Measurements from ENCODE around the gene ANKS1A. TPM values are rescaled to one million over a fixed set of nuclear protein-coding genes. Genes with fewer than 3 reads are reported as not detected.

ANKS1A gene
- total and polyA plus RNA-seq, 7 donors: 3.9 to 12.4 (median 6.1) TPM

DNA sequence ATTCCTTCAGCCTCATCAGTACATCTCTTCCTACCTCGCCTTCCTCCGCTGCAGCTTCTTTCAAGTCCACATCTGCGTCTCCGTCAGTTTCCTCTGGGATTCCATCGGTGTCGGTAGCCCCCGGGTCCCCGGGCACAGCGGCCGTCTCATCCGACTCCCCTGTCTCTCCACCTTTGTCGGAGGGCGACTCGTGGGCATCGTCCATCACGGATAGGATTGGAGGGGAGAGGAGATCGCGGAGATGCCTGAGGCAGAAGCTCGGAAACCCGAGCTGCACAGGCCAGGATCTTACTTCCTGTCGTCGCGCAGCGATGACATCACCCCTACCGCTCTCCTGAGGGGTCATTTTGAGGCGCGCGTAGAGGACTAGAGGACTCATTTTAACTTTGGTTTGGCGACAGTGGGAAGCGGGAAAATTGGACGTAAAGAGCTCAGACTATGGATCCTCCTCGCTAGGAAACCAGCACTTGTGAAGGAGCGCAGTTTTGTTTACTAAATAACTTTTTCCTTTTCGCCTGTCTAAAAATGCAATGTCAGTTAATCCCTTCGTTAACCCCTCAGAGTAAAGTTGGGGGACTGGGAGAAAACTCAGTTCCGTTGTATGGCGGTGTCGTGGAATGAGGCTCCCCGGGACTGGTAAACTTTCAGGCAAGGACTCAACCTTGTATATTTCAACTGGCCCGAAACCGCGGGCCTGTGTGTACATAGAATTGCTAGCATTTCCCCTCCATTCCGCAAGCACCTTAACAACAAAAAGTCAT is 1.1 kb upstream of the ANKS1A start, which contains the start of gene TAF11:
Gene TAF11 (minus strand): TSS at position 290 of the 761 bp plus-strand sequence. CDS start 85 bp downstream, at position 205.
- intact Hi-C loops (cut with DNase I): loop anchor here (1.0 to 10.0 kb wide), 3 partner anchors 95 to 131 kb away; partner anchors contain the start of genes BLTP3A (in 1 of the 2) and SNRPC (in 1 of the 2)
- H3K27ac ChIP-seq: peak within 1 kb of the TSS; percentile 92
- H3K4me1 ChIP-seq: peaks cover 15% of the 10 kb centered on the region
- H3K4me3 ChIP-seq: peak within 1 kb of the TSS; percentile 79
- H3K9me3 ChIP-seq: no peaks in the 10 kb centered on the region
- TF ChIP-seq, protein P1, sequence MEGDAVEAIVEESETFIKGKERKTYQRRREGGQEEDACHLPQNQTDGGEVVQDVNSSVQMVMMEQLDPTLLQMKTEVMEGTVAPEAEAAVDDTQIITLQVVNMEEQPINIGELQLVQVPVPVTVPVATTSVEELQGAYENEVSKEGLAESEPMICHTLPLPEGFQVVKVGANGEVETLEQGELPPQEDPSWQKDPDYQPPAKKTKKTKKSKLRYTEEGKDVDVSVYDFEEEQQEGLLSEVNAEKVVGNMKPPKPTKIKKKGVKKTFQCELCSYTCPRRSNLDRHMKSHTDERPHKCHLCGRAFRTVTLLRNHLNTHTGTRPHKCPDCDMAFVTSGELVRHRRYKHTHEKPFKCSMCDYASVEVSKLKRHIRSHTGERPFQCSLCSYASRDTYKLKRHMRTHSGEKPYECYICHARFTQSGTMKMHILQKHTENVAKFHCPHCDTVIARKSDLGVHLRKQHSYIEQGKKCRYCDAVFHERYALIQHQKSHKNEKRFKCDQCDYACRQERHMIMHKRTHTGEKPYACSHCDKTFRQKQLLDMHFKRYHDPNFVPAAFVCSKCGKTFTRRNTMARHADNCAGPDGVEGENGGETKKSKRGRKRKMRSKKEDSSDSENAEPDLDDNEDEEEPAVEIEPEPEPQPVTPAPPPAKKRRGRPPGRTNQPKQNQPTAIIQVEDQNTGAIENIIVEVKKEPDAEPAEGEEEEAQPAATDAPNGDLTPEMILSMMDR (IDR thresholded peaks at IDR 0.05): no peak
- 0% methylated on average over 43 of the region's 43 CpGs for WGBS, 3 donors
- H3K36me3 ChIP-seq (ENCODE audit: insufficient read depth in 1 of 2, low read depth in 1 of 2): peaks cover 0 to 26% of the 10 kb centered on the region in 2 donors
- peak; percentile 94 to 96 (median 94) for ATAC-seq
- DNase-seq: peak; percentile 94 to 96
- H3K27me3 ChIP-seq (ENCODE audit: insufficient read depth in 3 of 3, low read length in 2 of 3): no peaks in the 10 kb centered on the region

DNA sequence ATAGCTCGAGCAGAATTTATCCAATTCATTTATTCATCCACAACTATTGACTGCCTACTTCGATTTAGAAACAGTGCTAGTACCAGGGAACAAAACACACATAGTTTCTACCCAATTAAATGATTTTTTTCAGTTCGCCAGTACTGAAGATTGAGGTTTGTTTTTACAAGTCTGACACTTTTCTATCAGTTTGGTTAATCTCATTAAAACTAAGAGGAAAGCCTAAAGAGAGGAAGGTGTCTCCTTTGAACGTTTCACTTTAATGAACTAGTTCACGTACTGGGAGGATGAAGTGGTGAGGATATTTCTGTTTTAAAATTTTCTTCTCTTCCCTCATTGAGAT is 570 bp upstream of the ANKS1A start:
- H3K27me3 ChIP-seq (ENCODE audit: insufficient read depth in 3 of 3, low read length in 2 of 3): no peaks in the 10 kb centered on the region
- peaks cover 15% of the 10 kb centered on the region for H3K4me1 ChIP-seq
- intact Hi-C loops (cut with DNase I): loop anchor here (1.0 to 10.0 kb wide), 3 partner anchors 96 to 131 kb away; partner anchors contain the start of genes BLTP3A (in 1 of the 2) and SNRPC (in 1 of the 2)
- 0% methylated on average over 5 of the region's 5 CpGs for WGBS, 3 donors
- TF ChIP-seq, protein P1 (IDR thresholded peaks at IDR 0.05): no peak
- H3K9me3 ChIP-seq: no peaks in the 10 kb centered on the region
- peaks cover 0 to 20% of the 10 kb centered on the region in 2 donors for H3K36me3 ChIP-seq (ENCODE audit: insufficient read depth in 1 of 2, low read depth in 1 of 2)
- ATAC-seq (no peak), DNase-seq (no peak)
- peak overlapping the region; percentile 79 for H3K4me3 ChIP-seq
- peak overlapping the region; percentile 92 for H3K27ac ChIP-seq

GRCh38 chr6:34890533-34890925 is 1.5 kb downstream of the ANKS1A start:
- peaks cover 0 to 2% of the 10 kb centered on the region in 2 donors for H3K36me3 ChIP-seq (ENCODE audit: insufficient read depth in 1 of 2, low read depth in 1 of 2)
- H3K4me1 ChIP-seq: peaks cover 15% of the 10 kb centered on the region
- H3K27ac ChIP-seq: no peak overlapping the region
- H3K4me3 ChIP-seq: peak overlapping the region; percentile 79
- WGBS, 3 donors: 44 to 51% (median 49%) methylated on average over 7 of the region's 7 CpGs
- no peaks in the 10 kb centered on the region for H3K9me3 ChIP-seq
- H3K27me3 ChIP-seq (ENCODE audit: insufficient read depth in 3 of 3, low read length in 2 of 3): no peaks in the 10 kb centered on the region
- intact Hi-C loops (cut with DNase I): no loop called here
- TF ChIP-seq, protein P1 (IDR thresholded peaks at IDR 0.05): no peak
- no peak for DNase-seq
- no peak for ATAC-seq

DNA sequence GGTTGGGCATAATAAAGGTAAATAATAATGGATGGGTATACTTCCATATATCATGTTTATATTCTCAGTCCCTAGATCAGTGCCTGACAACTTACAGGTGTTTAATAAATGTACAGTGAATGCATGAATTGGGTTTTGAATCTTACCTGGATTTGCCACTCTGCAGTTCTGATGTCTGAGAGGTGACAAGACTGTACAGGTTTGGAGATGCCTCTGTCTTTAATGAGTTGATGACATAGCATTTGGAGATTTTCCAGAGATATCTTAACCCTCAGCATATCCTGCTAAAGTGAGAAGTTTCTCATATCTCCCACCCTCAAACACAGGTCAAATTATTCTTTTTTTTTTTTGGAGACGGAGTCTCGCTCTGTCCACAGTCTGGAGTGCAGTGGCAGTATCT is 2.2 kb downstream of the ANKS1A start:
- Histone ChIP-seq H3K4me3 (peak overlapping the region; percentile 79), H3K27ac (no peak overlapping the region), H3K4me1 (peaks cover 15% of the 10 kb centered on the region), H3K36me3 (ENCODE audit: insufficient read depth in 1 of 2, low read depth in 1 of 2) (no peaks in the 10 kb centered on the region), H3K9me3 (no peaks in the 10 kb centered on the region), H3K27me3 (ENCODE audit: insufficient read depth in 3 of 3, low read length in 2 of 3) (no peaks in the 10 kb centered on the region)
- ATAC-seq (no peak), DNase-seq (no peak)
- 96 to 100% (median 97%) methylated on average over 2 of the region's 2 CpGs for WGBS, 3 donors
- TF ChIP-seq, protein P1 (IDR thresholded peaks at IDR 0.05): no peak
- intact Hi-C loops (cut with DNase I): no loop called here
